ENCODE measurements around the gene DAND5. TPM values are rescaled to one million over a fixed set of nuclear protein-coding genes. Genes with fewer than 3 reads are reported as not detected.

The DAND5 gene
- total RNA-seq, 2 donors from 2014 or later = 1.8 TPM; not detected in 1

GRCh38 chr19:12930002-12930645 is 39.3 kb upstream of the DAND5 start:
- Histone ChIP-seq H3K4me3 (no peak overlapping the region), H3K9me3 (no peaks in the 10 kb centered on the region), H3K4me1 (replicated peaks) (peaks cover 6% of the 10 kb centered on the region), H3K36me3 (peaks cover 9 to 16% of the 10 kb centered on the region in 2 donors), H3K27me3 (replicated peaks; ENCODE audit: insufficient read depth) (no peaks in the 10 kb centered on the region), H3K27ac (no peak overlapping the region)
- TF ChIP-seq POLR2A (IDR thresholded peaks at IDR 0.05) (no peak), CTCF (IDR thresholded peaks at IDR 0.05) (no peak), POLR2AphosphoS5 (IDR thresholded peaks at IDR 0.05) (no peak)
- intact Hi-C loops (cut with DNase I) = loop anchor here (10.0 kb wide), 1 partner anchor 45 kb away; the partner anchor contains the start of genes DNASE2 and KLF1
- no peak for DNase-seq (ENCODE audit: low spot score)
- whole genome bisulfite sequencing = 93% methylated on average over 19 of the region's 19 CpGs

- H3K4me1 ChIP-seq (replicated peaks) = peaks cover 7% of the 10 kb centered on the region
- no peaks in the 10 kb centered on the region for H3K9me3 ChIP-seq
- intact Hi-C loops (cut with DNase I) = loop anchor here (10.0 kb wide), 1 partner anchor 48 kb away; the partner anchor contains the start of genes DNASE2 and KLF1
- no peak for DNase-seq (ENCODE audit: low spot score)
- H3K27ac ChIP-seq = peak overlapping the region; percentile 60 to 63
- TF ChIP-seq CTCF (IDR thresholded peaks at IDR 0.05) (no peak), POLR2A (IDR thresholded peaks at IDR 0.05) (no peak), POLR2AphosphoS5 (IDR thresholded peaks at IDR 0.05) (no peak)
- H3K4me3 ChIP-seq = peak overlapping the region; percentile 77 to 83
- WGBS = 27% methylated on average over 16 of the region's 16 CpGs
- H3K36me3 ChIP-seq = no peaks in the 10 kb centered on the region
- no peaks in the 10 kb centered on the region for H3K27me3 ChIP-seq (replicated peaks; ENCODE audit: insufficient read depth)
Observed at GRCh38 chr19:12932392-12933286, 36.7 kb upstream of the DAND5 start.

GRCh38 chr19:12933287-12934072 is 35.9 kb upstream of the DAND5 start, which contains the start of gene FARSA:
Gene FARSA, minus strand, starts transcription at chr19:12933711. Its CDS starts 15 bp downstream, at chr19:12933696.
- H3K27ac ChIP-seq = peak within 1 kb of the TSS; percentile 60 to 63
- intact Hi-C loops (cut with DNase I) = loop anchor here (10.0 kb wide), 1 partner anchor 49 kb away; the partner anchor contains the start of genes DNASE2 and KLF1
- H3K4me1 ChIP-seq (replicated peaks) = peaks cover 10% of the 10 kb centered on the region
- H3K36me3 ChIP-seq = no peaks in the 10 kb centered on the region
- TF ChIP-seq POLR2A (IDR thresholded peaks at IDR 0.05) (peak; percentile 58), POLR2AphosphoS5 (IDR thresholded peaks at IDR 0.05) (peak; percentile 98), CTCF (IDR thresholded peaks at IDR 0.05) (no peak)
- peak within 1 kb of the TSS; percentile 77 to 83 for H3K4me3 ChIP-seq
- no peaks in the 10 kb centered on the region for H3K27me3 ChIP-seq (replicated peaks; ENCODE audit: insufficient read depth)
- DNase-seq (ENCODE audit: low spot score) = peak; percentile 94
- 4% methylated on average over 46 of the region's 51 CpGs for WGBS
- no peaks in the 10 kb centered on the region for H3K9me3 ChIP-seq

GRCh38 chr19:12935071-12935470 is 34.3 kb upstream of the DAND5 start:
- no peak for DNase-seq (ENCODE audit: low spot score)
- no peaks in the 10 kb centered on the region for H3K9me3 ChIP-seq
- H3K27ac ChIP-seq = no peak overlapping the region
- intact Hi-C loops (cut with DNase I) = loop anchor here (10.0 kb wide), 1 partner anchor 50 kb away; the partner anchor contains the start of genes DNASE2 and KLF1
- H3K27me3 ChIP-seq (replicated peaks; ENCODE audit: insufficient read depth) = no peaks in the 10 kb centered on the region
- H3K36me3 ChIP-seq = peaks cover 0 to 4% of the 10 kb centered on the region in 2 donors
- H3K4me3 ChIP-seq = no peak overlapping the region
- TF ChIP-seq CTCF (IDR thresholded peaks at IDR 0.05) = no peak
- TF ChIP-seq POLR2A (IDR thresholded peaks at IDR 0.05) = no peak
- TF ChIP-seq POLR2AphosphoS5 (IDR thresholded peaks at IDR 0.05) = no peak
- peaks cover 15% of the 10 kb centered on the region for H3K4me1 ChIP-seq (replicated peaks)
- 90% methylated on average over 10 of the region's 10 CpGs for WGBS
